GM21381 (cell line): ENCODE measurements around the gene PPP6C.
"Not testable (repeated sequence)": the region's sequence is repeated elsewhere in the genome, so short reads cannot be mapped to it uniquely, and the experiment has no call there.

Experiments used
- ATAC-seq: cut with Tn5 transposase; IDR thresholded peaks from one replicate; pipeline ENCODE4 v1.9.1; 2021; ENCODE audit warnings: mild to moderate bottlenecking, moderate library complexity; ENCODE audit not compliant: unreplicated experiment

PPP6C gene

GRCh38 chr9:125142560-125143376 is 46.8 kb downstream of the PPP6C start:
- no peak for ATAC-seq

- ATAC-seq, result no peak
These were observed 47.9 kb downstream of the PPP6C start for GRCh38 chr9:125141751-125142150.

GRCh38 chr9:125141251-125141650 is 48.4 kb downstream of the PPP6C start:
- no peak for ATAC-seq

GRCh38 chr9:125140576-125140975 is 49.0 kb downstream of the PPP6C start:
- ATAC-seq, result no peak

GRCh38 chr9:125137200-125137599 is 52.4 kb downstream of the PPP6C start:
- ATAC-seq, result no peak

GRCh38 chr9:125134976-125135375 is 54.6 kb downstream of the PPP6C start:
- ATAC-seq, result no peak

GRCh38 chr9:125133403-125134329 is 55.9 kb downstream of the PPP6C start:
- ATAC-seq, result no peak

- no peak for ATAC-seq
These were observed 57.8 kb downstream of the PPP6C start for GRCh38 chr9:125131778-125132177.

- peak; percentile 95 for ATAC-seq
These were observed 63.4 kb downstream of the PPP6C start for GRCh38 chr9:125126019-125126746.

- ATAC-seq, result no peak
These were observed 64.1 kb downstream of the PPP6C start for GRCh38 chr9:125125523-125125922.

GRCh38 chr9:125121146-125121545 is 68.5 kb downstream of the PPP6C start:
- no peak for ATAC-seq

GRCh38 chr9:125119643-125120286 is 69.8 kb downstream of the PPP6C start:
- no peak for ATAC-seq

GRCh38 chr9:125118696-125119095 is 70.9 kb downstream of the PPP6C start:
- not testable (repeated sequence) for ATAC-seq

GRCh38 chr9:125114503-125114902 is 75.1 kb downstream of the PPP6C start:
- ATAC-seq, result not testable (repeated sequence)

GRCh38 chr9:125110464-125110863 is 79.1 kb downstream of the PPP6C start:
- ATAC-seq, result no peak

- ATAC-seq, result not testable (repeated sequence)
These were observed 81.1 kb downstream of the PPP6C start for GRCh38 chr9:125108541-125108940.

- no peak for ATAC-seq
These were observed 83.2 kb downstream of the PPP6C start for GRCh38 chr9:125106285-125106893.

GRCh38 chr9:125103770-125104460 is 85.7 kb downstream of the PPP6C start:
- no peak for ATAC-seq

- no peak for ATAC-seq
These were observed 86.6 kb downstream of the PPP6C start for GRCh38 chr9:125103021-125103420.

- no peak for ATAC-seq
These were observed 88.8 kb downstream of the PPP6C start for GRCh38 chr9:125100822-125101221.
